AG20443 (cell line): ENCODE results near the gene SEPTIN7.
A peak's percentile ranks its signal among the peaks of the same experiment; 100 is the strongest.

Source experiments
- DNase-seq: peaks from one replicate; pipeline ENCODE4 v3.0.0; 2012; ENCODE audit warnings: low spot score, mixed read lengths

The SEPTIN7 gene

DNA sequence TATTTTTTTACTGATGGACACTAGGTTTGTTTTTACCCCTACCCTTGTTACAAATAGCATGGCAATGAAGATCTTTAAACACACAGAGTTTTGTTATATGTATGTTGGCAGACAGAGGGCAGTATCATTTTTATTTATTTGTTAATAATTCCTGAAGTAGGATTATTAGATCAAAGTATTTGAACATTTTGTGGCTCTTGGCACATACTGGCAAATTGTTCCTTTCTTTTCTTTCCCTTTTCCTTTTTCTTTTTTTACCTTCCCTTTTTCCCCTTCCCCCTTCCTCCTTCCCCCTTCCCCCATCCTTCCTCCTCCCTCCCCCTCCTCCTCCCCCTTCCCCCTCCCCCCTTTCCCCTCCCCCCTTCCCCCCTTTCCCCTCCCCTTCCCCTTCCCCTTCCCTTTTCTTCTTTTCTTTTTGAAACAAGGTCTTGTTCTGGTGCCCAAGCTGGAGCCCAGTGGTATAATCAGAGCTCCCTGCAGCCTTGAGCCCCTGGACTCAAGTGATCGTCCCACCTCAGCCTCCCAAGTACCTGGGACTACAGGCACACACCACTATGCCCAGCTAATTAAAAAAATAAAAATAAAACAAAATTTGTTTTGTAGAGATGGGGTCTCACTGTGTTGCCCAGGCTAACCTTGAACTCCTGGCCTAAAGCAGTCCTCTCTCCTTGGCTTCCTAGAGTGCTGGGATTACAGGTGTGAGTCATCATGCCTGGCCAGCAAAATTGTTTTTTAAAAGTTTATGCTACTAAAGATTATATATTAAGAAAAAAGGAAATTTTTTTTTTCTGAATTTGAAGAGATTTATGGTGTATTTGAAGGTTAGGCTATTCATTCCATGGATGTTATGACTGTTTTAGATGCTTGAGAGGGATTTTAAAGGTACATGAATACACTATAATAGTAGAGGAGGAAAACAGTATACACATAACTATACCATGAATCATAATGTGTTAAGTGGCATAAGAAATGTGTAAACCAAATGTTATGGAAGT is 39.3 kb downstream of the SEPTIN7 start:
- peak; percentile 11 for DNase-seq

DNA sequence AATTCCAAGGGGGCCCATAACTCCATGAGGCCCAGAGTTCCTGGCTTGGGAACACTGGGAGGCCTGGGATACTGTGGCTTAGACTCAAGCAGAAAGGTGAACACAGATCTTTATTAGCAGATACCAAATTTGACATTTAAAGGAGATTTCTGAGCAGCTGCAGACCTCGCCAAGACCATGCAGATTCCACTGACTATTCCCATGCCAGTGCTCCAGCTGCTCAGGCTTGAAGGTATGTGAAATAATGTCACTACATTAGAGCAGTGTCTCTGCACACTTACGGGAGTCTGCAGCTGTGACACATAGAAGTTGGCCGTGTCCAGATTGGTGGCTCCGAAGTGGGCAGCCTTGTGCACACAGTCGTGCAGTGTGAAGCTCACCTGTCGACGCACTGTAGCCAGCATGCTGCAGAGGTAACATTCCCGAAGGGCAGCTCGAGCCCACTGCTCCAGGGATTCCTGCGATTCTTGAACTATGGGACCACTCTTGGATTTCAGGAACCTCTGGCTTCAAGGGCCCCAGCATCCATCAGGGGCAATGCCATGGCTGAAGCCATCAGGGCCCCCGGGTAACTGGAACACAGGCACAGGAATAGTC is 46.1 kb downstream of the SEPTIN7 start:
- no peak for DNase-seq

DNA sequence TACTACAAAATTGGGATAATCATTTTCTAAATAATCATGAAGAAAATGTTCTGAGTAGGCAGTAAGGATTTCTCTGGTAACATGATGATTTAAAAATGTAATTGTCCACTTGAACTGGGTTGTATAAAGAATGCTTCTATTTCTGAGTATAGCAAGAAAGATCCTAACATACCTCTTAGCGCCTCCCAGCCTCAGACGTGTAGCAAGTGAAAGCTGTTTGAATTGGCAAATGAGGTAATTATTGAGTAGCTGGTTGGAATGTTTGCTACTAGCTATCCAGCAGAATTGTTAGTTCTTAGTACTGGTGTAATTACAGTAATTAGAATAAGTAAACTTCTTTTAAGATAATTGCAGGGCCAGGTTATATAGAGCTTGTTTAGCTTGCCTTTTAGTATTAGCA is 47.9 kb downstream of the SEPTIN7 start:
- no peak for DNase-seq

DNA sequence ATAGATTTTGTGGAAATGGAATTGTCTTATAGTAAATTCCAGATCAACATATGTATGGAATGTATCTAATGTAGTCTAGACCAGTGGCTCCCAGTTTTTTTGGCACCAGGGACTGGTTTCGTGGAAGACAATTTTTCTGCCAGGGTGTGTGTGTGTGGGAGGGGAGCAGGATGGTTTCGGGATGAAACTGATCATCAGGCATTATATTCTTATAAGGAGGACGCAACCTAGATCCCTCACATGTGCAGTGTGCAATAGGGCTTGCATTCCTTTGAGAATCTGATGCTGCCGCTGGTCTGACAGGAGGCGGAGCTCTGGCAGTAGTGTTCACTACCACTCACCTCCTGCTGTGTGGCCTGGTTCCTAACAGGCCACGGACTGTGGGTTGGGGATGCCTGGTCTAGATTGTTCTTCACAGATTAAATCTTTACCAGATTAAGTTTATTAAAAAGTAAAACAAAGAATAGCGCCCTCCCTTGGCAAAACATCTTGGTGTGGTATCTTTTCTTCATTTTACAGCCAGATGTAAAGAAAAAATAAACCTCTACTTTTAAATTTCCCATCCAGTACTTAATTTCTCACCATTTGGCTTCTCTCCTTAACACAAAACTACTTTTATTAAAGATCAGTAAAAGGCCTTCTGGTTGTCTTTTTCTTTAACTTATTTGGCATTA is 48.4 kb downstream of the SEPTIN7 start:
- DNase-seq = peak; percentile 6

DNA sequence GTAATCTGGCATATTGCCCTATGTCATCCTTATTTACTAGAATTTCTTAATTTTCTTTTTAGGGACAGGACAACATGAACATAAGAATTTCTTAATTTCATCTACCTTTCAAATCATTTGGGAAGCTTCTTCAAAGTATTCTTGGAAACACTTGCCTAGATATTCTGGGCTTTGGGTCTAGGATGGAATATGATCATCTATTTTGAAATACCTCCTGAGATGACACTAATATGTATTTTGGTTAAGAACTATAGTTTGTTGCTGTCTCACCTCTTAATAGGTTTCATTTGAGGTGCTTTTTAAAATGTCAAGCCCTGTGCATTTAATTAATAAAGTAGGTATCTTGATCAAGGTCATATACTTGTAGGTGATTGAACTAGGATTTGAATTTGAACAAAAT is 49.1 kb downstream of the SEPTIN7 start:
- no peak for DNase-seq
